Heart left ventricle (tissue), 16 donors: ENCODE measurements around the gene PRMT7. TPM values are rescaled to one million over a fixed set of nuclear protein-coding genes. Genes with fewer than 3 reads are reported as not detected.

Experiments used
- ATAC-seq, 4 donors: fragments of 200-7000 bp; cut with Tn5 transposase; one replicate each; pipeline ENCODE4 v1.9.1; 2020 to 2022; ENCODE audit warnings: moderate library complexity in 4 of 4, mild to moderate bottlenecking in 3 of 4, moderate number of reproducible peaks in 1 of 4
- DNase-seq, 5 donors: peaks; one replicate each; pipeline ENCODE4 v3.0.0-alpha.2; 2020
- H3K27ac ChIP-seq, 12 donors: fragments of 200-600 bp; sonication (generic) in 4 of 12; one replicate each; pipeline versions ENCODE4 v1.5.0 to v1.8.0; 2016 to 2022; ENCODE audit warnings: mild to moderate bottlenecking in 2 of 12
- H3K27me3 ChIP-seq, 9 donors: fragments of 200-600 bp; sonication (generic) in 2 of 9; one replicate each; pipeline versions ENCODE4 v1.5.1 to v1.8.0; 2016 to 2022; ENCODE audit warnings: mild to moderate bottlenecking in 3 of 9
- H3K36me3 ChIP-seq, 9 donors: fragments of 200-600 bp; sonication (generic) in 2 of 9; one replicate each; pipeline versions ENCODE4 v1.5.0 to v1.8.0; 2018 to 2022; ENCODE audit warnings: mild to moderate bottlenecking in 2 of 9
- H3K4me1 ChIP-seq, 12 donors: fragments of 200-600 bp; sonication (generic) in 4 of 12; one replicate each; pipeline versions ENCODE4 v1.5.0 to v1.8.0; 2016 to 2022; ENCODE audit warnings: mild to moderate bottlenecking in 3 of 12
- H3K4me3 ChIP-seq, 12 donors: fragments of 200-600 bp; sonication (generic) in 4 of 12; one replicate each; pipeline versions ENCODE4 v1.5.0 to v1.8.0; 2017 to 2022; ENCODE audit warnings: mild to moderate bottlenecking in 9 of 12, moderate library complexity in 4 of 12
- H3K9me3 ChIP-seq, 12 donors: fragments of 200-600 bp; sonication (generic) in 4 of 12; one replicate each; pipeline versions ENCODE4 v1.5.0 to v1.8.0; 2016 to 2022; ENCODE audit warnings: mild to moderate bottlenecking in 1 of 12
- POLR2A ChIP-seq, 2 donors: fragments of 450-650 bp; IDR thresholded peaks; one replicate each; pipeline ENCODE4 v1.6.1; 2017; ENCODE audit warnings: antibody characterized with exemption in 2 of 2, mild to moderate bottlenecking in 2 of 2, moderate library complexity in 2 of 2
- WGBS, 4 donors: extraction: QIAGEN DNeasy Blood & Tissue Kit in 2 of 4; methylation state at CpG; one replicate each; pipeline versions ENCODE4 v1.1.5 to v1.1.7; 2013 to 2018; 5-methylcytosine and 5-hydroxymethylcytosine counted together
- intact Hi-C, 10 donors: fragments of 100-400 bp; cut with DNase I; formaldehyde crosslinking; loops; one replicate each; pipeline versions ENCODE4 v1.11.1 to v1.14.2; 2022
- polyA plus RNA-seq, 2 donors: library from polyadenylated mRNA; stranded (reverse); fragments of 200-250 nt; gene quantifications; one replicate each; pipeline ENCODE4 v1.2.3, GENCODE V29; 2013
- total RNA-seq, 9 donors: library from RNA; depleted of rRNA in 2 of 9; stranded (reverse); fragments of >200 nt in 2 of 9; fragmentation: NEBNext Ultra II Directional in 3 of 9; extraction: Animal tissue kit (Norgen Biotek cat#: 25700) in 3 of 9; gene quantifications; one replicate each; pipeline versions ENCODE4 v1.1.0 to v1.2.4, GENCODE V29; 2016 to 2023
- TF ChIP-seq, protein P1 (sequence below), 12 donors: fragments of 200-600 bp; sonication (generic) in 4 of 12; IDR thresholded peaks; one replicate each; pipeline versions ENCODE4 v1.5.0 to v1.8.0; 2018 to 2022; ENCODE audit warnings: antibody characterized with exemption in 12 of 12, mild to moderate bottlenecking in 5 of 12
- donor health status: ischemic (EF 13 %, LVEDD 7.1; RV severe dilation, severe dysfunction).
- donor health status: healthy with polysubstance abuse.
- donor health status: DM: no; HTN: yes; CAD: no.
- donor health status: DM: no; HTN: no; CAD: no.
- donor health status: ischemic (EF 25% LVEDD 6.9; RV normal size, moderate dysfunction).
- donor health status: ischemic (EF 25% LVEDD 5.7; RV mildly dilated, moderate dysfunction).
- donor health status: healthy.
- donor health status: DM: yes; HTN: yes; CAD: no.
- donor health status: ischemic (EF 35%, LVEDD 5.7; RV mildly dilated, moderate dysfunction).
- donor health status: nonischemic (EF 11% LVEDD 7.7; RV severe dilation, severe dysfunction).
- donor health status: DM: yes; HTN: yes; CAD: no.
- donor health status: PGD.
- donor health status: ischemic (EF 29% LVEDD 5.4; RV normal size, mild dysfunction).
- donor health status: nonischemic (EF 23%, LVEDD 6.1; RV moderate dilation, normal function).

PRMT7 gene
- total and polyA plus RNA-seq, 11 donors, result 21.0 to 37.4 (median 30.7) TPM

DNA sequence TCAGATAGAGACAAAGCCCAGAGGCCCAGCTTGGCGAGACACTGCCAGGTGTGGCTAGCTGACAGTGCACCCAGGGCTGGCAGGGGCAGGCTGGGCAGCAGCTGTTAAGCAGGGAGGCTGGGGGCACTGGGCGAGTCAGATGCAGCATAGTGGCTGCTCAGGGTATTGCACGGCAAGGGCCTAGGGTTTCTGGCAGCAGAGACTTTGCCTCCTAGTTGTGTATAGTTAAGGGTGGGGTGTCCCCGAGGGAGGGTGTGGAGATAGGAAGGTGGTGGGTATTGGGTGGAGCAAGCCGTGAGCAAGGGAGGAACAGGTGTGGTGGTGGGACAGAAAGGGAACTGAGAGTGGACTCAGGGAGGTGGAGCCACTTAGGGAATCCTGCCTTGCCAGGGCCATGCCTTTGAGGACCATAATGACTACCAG lies 71.5 kb downstream of the PRMT7 start:
- intact Hi-C loops, result no loop called here
- TF ChIP-seq, protein P1, sequence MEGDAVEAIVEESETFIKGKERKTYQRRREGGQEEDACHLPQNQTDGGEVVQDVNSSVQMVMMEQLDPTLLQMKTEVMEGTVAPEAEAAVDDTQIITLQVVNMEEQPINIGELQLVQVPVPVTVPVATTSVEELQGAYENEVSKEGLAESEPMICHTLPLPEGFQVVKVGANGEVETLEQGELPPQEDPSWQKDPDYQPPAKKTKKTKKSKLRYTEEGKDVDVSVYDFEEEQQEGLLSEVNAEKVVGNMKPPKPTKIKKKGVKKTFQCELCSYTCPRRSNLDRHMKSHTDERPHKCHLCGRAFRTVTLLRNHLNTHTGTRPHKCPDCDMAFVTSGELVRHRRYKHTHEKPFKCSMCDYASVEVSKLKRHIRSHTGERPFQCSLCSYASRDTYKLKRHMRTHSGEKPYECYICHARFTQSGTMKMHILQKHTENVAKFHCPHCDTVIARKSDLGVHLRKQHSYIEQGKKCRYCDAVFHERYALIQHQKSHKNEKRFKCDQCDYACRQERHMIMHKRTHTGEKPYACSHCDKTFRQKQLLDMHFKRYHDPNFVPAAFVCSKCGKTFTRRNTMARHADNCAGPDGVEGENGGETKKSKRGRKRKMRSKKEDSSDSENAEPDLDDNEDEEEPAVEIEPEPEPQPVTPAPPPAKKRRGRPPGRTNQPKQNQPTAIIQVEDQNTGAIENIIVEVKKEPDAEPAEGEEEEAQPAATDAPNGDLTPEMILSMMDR (IDR thresholded peaks at IDR 0.05), result peak in 2 of 12 donors; percentile 24 to 31
- no peak for TF ChIP-seq POLR2A (IDR thresholded peaks at IDR 0.05)
- Histone ChIP-seq H3K27ac (no peak overlapping the region), H3K4me1 (no peaks in the 10 kb centered on the region), H3K4me3 (no peak overlapping the region), H3K9me3 (no peaks in the 10 kb centered on the region), H3K27me3 (no peaks in the 10 kb centered on the region), H3K36me3 (no peaks in the 10 kb centered on the region)
- ATAC-seq (peak in 1 of 4 donors; percentile 12), DNase-seq (peak in 1 of 5 donors; percentile 37)
- WGBS, 4 donors, result 76 to 89% (median 80%) methylated on average over 5 of the region's 5 CpGs

DNA sequence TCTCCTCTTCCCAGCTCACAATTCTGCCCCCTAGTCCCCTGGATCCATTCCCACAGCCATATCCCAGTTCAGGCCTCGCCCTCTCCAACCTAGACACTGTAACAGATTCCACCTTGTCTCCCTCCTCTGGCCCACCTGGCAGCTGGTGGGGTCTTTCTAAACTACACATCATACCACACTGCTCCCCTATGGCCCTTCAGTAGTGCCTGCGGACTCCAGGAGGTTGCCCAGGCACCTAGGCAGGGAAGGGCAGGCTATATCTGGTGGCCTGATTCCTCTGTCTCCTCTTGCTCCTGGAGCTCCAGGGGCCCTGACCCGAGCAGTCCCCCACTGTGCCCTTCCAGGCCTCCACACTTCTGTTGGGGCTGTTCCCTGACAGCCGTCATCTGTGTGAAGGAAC lies 73.0 kb downstream of the PRMT7 start:
- Histone ChIP-seq H3K27ac (no peak overlapping the region), H3K27me3 (no peaks in the 10 kb centered on the region), H3K9me3 (no peaks in the 10 kb centered on the region), H3K4me3 (no peak overlapping the region), H3K36me3 (no peaks in the 10 kb centered on the region), H3K4me1 (no peaks in the 10 kb centered on the region)
- no peak for ATAC-seq
- WGBS, 4 donors, result 88 to 94% (median 92%) methylated on average over 3 to 4 of the region's 4 CpGs
- intact Hi-C loops, result no loop called here
- TF ChIP-seq POLR2A (IDR thresholded peaks at IDR 0.05), result no peak
- TF ChIP-seq, protein P1 (IDR thresholded peaks at IDR 0.05), result no peak
- peak in 1 of 5 donors; percentile 9 for DNase-seq

DNA sequence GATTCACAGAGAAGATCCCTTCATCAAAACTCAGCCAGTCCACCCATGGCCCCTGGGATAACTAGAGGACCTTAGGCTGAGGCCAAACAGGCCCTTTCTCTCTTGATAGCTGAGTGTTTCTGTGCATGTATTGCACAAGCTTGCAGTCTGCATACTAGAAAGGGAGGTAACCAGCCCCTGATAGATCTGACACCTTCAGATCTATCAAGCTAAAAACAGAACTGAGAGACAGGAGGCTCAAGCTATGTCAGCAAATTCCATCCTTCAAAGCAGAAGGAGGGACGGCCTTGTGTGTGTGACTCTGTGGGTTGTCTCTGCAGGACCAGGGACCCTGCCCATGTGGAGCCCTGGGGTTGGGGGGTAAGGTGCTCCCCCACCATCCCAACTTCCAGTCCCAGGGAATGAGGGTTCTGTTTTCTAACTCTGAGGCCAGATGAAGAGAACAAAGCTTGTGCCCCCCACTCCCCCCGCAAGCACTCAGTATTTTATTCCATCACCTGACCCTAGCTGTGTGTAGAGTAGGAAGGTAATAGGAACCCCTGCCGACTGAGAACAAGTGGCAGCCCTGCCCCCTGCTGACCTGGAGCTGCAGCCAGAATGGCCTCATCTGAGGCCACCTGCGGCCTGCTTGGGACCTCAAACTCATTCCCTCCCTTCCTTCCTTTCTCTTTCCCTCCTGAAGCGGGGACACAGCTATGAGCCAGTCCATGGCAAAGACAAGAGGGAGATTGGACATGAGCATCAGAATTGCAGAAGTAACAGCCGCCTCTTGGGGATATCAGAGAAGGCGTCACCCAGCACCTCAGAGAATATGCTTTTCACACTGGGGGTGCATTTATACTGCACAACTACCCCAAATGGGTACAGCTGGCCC lies 73.7 kb downstream of the PRMT7 start:
- 65 to 76% (median 73%) methylated on average over 7 of the region's 7 CpGs for WGBS, 4 donors
- no peaks in the 10 kb centered on the region for H3K4me1 ChIP-seq
- no peak for ATAC-seq

DNA sequence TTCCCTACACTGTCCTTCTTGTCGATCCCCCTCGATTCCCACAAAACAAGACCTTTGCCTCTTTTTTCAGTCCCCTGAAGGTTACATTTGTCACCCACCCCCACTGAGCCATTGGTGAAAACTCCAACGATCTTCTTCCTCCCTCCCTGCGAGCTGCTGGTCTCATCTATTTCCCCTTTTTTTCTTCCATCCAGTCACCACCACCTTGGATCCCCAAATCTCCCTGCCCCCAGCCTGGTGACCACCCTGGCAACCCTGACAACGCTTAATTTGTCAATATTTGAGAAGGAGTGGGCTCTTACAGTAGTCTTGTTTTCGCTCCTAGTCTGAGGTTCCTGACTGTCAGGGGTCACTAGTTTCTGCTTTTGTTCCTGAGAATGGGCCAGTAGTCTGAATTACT lies 74.6 kb downstream of the PRMT7 start:
- no peak for TF ChIP-seq POLR2A (IDR thresholded peaks at IDR 0.05)
- TF ChIP-seq, protein P1 (IDR thresholded peaks at IDR 0.05), result no peak
- ATAC-seq, result no peak
- Histone ChIP-seq H3K27ac (no peak overlapping the region), H3K36me3 (no peaks in the 10 kb centered on the region), H3K27me3 (no peaks in the 10 kb centered on the region), H3K9me3 (no peaks in the 10 kb centered on the region), H3K4me1 (no peaks in the 10 kb centered on the region), H3K4me3 (no peak overlapping the region)
- 70 to 82% (median 77%) methylated on average over 6 of the region's 6 CpGs for WGBS, 4 donors
- intact Hi-C loops, result no loop called here
- DNase-seq, result no peak

More for the DNA sequence above, 73.7 kb downstream of the PRMT7 start:
- no peak for TF ChIP-seq POLR2A (IDR thresholded peaks at IDR 0.05)
- TF ChIP-seq, protein P1 (IDR thresholded peaks at IDR 0.05), result no peak
- no peak overlapping the region for H3K27ac ChIP-seq
- no peaks in the 10 kb centered on the region for H3K27me3 ChIP-seq
- no peaks in the 10 kb centered on the region for H3K36me3 ChIP-seq
- no peak overlapping the region for H3K4me3 ChIP-seq
- intact Hi-C loops, result no loop called here
- DNase-seq, result peak in 1 of 5 donors; percentile 34
- no peaks in the 10 kb centered on the region for H3K9me3 ChIP-seq
